ENCODE measurements around the gene DCC.

DCC gene

DNA sequence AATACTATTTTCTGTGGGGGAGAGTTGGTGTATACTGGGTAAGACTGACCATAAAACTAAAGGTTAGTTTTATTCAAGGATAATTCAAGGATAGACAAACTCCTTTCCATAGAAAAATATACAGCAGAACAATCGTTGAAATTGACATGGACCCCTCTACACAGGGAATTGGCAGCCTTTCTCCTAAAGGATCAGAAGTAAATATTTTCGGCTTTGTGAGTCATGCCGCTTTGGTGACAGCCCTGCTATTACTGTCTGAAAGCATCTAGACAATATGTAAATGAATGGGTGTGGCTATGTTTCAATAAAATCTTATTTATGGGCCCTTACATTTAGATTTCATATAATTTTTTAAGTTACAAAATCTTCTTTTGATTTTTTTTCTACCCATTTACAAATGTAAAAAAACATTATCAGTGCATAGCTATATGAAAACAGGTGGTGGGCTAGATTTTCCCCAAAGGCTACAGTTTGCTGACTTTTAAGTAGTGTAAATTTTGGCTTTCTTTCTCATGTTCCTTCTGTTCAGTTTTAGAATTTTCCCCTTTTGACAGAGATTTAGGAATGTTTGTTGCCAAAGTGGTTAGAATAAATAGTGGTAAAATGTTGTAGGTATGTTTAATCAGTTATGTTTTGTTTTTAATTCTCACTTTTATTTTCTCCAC lies 270.6 kb downstream of the DCC start:
- no peak for DNase-seq

DNA sequence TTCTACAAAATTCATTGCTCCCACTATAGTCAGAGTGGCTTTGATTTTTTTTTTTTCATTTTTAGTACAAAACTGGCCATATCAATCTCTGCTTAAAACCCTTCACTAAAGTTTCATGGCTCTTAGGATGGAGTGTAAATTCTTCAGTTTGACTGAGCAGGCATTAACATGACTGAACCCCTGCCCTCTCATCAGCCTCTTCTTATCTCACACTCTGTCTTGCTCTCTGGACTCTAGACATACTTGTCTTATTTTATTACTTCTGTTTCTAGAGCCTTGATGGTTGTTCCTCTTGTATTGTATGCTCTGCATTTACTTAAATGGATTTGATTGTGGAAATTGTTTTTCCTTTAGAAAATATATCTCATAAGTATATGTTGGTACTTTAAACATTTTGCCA lies 272.4 kb downstream of the DCC start:
- no peak for DNase-seq

DNA sequence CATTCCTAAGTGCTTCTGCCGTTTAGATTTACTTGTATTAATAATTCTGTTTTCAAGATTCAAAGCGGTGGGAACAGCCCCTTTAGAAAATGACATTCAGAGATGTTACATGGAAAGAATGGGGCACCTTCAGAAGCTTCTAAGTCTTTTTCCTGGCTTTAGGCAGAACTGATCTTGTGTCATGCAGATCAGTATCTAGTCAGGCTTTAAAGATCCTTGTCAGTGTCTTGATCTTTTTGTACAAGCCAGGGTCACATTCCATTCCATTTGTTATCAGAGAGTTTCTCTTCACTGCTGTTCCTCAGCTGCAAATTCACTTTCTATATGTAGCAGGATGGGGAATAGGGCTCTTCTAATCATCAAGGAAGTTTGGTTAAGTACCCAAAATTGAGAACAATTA lies 275.3 kb downstream of the DCC start:
- DNase-seq = no peak

DNA sequence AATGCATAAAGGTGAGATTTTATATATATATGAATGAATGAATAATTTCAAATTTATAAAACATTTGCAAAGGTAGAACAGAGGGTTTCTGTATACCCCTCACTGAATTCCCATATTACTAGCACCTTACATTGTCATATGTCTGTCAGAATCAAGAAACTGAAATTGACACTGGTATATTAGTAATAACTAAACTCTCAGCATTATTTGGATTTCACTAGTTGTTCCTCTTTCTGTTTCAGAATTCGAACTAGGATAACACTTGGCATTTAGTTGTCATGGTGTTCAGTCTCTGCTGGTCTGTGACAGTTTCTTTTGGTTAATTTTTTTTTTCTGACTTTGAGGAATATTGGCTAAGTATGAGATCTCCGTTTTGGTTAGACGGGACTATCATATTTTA lies 275.9 kb downstream of the DCC start:
- DNase-seq = no peak

DNA sequence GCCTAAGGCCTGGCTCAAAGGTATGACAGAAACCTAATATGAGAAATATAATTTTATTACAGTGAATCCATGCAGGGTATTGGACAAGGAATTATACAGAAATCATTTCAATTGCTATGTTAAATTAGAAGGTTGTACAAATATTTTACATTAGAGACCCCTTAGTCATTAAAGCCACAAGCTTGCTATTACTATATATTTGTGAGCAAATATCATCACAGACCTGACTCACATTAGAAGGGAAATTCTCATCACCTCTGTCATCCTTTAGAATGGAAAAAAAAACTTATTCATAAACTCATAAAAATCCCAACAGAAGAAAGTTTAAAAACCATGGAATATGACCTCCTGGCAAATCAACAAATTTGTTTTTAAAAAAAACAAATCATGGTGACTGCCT lies 277.9 kb downstream of the DCC start:
- DNase-seq = no peak

DNA sequence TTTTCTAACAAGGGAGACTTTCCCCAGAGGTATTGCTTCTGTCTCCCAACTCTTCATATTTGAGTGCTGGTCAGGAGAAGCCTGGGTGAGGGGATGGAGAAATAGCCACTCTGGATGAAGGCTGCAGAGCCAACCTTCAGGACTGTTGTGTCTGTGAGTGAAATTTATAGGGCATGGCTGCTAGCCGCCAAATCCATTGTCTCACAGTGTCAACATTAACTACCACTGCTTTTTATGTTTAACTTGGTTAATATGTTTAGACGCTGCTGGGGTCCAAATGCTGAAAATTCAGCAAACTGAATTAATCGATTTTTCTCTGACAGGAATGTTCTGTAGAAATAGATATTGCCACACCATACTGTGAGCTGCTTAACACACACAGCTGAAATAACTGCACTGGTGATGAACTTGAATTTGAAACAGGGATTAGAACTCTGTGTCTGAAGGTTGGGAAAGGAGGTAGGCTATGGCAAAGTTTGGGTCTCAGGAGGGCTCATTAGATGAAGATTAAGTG lies 281.0 kb downstream of the DCC start:
- no peak for DNase-seq

DNA sequence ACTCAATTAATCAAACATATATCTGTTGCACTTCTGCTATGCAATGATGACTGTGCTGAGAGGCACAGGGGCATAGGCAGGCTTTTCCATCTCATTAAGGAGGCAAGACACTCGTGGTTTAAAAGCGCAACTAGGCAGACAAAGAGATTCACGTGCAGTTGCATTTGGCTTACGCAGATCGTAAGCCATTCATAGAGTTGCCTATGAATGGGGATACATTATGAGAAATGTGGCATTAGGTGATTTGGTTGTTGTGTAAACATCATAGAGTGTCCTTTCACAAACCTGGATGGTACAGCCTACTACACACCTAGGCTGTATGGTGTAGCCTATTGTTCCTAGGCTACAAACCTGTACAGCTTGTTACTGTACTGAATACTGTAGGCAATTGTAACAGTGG lies 284.7 kb downstream of the DCC start:
- DNase-seq = no peak

DNA sequence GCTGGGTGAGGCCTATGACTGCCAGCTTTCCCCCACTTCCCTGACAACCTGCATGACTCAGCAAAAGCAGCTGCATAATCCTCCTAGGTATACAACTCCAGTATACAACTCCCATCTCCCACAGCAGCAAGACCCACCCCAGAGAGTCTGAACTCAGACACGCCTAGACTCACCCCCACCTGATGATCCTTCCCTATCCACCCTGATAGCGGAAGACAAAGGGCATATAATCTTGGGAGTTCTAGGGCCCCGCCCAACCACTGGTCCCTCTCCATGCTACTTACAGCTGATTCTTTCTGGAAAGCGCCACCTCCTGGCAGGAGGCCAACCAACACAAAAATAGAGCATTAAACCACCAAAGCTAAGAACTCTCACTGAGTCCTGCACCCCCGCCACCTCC lies 296.5 kb downstream of the DCC start:
- no peak for DNase-seq

DNA sequence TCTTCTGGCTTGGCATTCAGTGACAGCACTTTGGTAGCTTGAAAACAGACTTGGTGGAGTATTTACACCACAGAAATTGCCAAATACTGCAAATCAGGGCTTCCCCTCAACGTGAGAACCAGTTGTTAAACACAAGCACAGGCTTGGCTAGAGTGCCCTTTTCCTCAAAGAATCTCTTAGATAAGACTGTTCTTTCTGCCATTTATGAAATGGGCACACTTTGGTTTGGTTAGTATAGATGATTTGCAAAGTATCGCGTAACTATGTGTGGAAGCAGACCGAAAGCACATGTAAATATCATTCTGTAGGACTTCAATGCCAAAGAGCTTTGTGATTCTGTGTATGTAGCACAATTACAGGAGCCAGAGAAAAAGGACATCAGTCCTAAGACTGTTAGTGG lies 308.2 kb downstream of the DCC start:
- DNase-seq = no peak

DNA sequence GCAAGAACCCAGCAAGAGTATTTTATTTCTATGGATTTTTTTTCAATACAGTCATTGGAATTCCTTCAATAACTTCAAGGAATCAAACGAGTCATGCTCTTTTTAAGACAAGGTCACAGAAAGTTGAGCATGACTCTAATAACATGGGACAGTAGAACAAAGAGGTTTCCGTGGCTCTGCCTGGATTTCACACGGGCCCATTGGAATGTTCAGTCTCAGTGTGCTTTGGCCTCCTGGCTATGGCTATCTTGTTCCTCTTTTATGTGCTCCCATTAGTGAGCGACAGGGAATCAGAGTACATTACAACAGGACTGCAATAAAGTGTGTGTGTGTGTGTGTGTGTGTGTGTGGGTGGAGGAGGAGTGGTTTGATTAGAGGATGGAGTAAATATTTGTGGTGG lies 312.4 kb downstream of the DCC start:
- DNase-seq = no peak

DNA sequence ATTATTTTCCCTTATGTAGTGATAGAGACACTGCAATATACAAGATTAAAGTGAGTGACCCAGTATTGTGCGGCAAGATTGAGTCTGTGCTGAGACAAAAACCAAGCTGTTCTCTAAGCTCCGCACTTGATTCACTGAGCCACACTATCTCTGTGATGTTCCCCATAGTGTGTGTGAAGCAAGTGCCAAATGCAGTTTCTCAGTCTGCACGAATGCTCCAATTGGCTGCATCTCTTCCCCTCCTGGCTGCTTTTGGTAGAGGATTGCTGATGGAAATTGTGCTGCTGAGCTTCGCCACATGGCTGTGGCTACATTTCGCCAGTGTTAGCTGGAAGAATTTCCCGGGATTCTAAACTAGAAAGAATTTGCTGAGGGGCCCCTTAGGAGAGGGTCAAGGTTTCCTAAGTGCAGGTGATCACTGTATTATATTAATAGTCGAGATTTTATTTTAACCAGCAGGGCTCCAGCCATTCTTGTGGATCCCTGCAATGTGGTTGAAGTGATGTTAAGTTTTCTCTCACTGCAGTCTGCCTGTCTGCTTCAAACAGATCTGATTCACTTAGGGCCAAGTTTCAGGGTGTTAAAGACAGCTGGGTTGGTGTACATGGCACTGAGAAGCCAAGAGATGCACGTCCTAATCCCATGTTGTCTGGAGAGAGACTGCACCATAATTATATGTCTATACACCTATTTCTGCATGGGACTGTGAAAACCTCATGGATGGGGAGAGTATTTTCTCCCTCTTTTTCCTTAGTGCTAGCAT lies 317.2 kb downstream of the DCC start:
- no peak for DNase-seq

DNA sequence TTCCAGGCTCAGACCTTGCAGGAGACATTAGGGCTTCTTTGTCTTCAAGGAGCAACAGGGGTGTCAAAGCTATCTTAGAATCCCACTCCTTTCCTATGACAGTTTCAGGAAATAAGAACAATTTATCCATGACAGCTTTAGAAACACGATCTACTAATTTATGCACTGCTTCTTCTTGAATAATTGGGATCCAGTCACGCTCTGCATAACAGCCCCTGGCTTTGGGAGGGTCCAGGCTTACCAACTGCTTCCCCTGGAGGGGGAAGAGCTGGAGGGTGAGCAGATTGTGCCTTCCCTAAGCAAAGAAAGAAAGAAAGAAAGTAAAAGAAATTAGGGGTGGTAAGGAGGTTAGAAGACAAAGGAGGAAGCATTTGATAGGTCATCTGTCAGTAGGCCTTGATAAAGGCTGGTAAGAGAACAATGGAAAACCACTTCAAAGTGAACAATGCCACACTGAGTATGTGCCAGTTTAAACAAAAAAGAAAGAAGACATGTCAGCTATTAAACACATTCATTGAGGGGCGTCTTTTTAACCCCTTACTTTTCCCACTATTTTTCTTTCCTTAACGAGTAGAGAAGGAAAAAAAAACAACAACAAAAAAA lies 327.6 kb downstream of the DCC start:
- no peak for DNase-seq

DNA sequence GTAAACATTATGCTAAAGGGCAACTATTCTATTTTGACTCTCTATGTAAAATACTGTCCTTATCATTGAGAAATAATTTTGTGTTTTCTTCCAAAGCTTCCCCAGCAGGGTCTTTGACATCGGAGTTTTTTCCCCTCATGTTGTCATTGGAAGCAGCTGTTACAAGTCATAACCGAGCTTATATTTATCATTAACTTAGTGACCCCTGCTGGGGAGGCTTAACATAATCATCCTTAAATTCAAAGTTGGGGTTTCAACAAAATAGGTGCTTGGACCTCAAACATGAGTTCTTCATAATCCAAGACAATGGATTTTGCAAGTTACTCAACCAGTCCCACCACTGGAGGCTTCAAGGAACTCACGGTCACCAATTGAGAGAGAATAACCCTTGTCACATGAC lies 330.9 kb downstream of the DCC start:
- no peak for DNase-seq

DNA sequence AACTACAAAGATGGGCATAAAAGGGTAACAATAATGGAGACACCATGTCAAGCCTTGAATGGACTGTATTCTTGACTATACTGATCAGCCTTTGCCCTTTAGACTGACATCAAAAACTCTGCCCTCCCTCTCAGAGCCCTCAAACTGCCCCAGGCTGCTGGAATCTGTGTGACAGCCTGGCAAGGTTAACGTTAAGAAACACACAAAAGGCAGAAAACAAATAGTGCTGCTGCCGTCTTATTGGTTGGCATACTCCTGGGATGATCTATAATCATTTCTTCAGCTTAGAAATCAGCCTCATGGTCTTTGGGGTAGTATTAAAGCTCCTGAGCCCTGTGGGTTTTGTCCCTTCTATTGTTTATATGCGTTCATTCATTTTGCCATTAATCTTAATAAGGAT lies 338.0 kb downstream of the DCC start:
- DNase-seq = no peak

DNA sequence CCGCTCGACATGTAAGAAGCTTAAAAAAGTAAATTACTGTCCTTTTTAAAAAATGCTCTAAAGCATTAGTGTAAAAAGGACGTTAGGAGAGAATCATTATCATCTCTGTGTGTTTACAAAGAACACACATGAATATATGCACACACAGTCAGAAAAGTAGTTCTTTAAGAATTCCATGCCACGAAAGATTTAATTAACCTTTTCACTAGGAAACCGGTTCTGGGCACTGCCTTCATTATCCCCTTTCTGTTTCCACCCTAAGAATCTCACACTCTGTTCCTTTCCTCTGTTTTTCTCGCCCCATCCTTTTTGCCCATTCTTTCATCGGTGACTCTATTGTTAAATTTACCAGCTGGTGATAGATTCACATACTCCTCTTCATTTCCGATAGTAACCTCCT lies 338.6 kb downstream of the DCC start:
- no peak for DNase-seq

DNA sequence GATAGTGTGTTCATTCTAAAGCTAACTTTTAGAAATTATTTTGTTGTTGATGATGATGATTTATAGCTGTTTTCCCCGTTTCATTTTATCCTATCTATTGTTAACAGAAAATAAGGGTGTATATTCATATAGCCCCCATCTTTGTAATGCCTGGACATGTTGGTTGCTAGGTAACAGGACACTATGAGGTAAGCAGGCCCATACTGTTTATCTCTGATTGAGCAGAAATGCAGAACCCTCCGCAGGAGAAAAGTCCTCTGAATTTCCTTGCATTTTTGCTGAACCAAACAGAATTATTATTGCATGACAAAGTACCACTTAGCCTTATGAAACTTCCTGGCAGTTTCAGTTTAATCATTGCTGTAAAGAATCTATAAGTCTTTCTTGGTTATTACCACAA lies 339.4 kb downstream of the DCC start:
- DNase-seq = no peak

DNA sequence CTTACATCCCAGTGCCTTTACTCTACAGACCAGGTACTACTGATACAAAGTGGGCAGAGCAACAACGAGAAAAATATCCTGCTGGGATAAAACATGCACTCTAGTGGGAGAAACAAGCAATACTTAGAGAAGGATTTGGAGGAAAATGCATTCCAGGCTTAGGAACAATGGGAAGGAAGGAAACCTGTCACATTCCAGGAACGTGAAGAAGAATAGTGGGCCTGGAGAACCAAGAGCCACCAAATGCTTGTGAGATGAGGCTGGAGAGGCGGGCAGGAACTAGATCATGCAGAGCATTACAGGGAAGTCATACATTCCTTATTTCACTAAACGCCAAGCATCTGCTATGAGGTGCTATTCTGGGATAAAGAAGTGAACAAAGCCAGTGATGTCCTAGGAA lies 342.3 kb downstream of the DCC start:
- DNase-seq = no peak

DNA sequence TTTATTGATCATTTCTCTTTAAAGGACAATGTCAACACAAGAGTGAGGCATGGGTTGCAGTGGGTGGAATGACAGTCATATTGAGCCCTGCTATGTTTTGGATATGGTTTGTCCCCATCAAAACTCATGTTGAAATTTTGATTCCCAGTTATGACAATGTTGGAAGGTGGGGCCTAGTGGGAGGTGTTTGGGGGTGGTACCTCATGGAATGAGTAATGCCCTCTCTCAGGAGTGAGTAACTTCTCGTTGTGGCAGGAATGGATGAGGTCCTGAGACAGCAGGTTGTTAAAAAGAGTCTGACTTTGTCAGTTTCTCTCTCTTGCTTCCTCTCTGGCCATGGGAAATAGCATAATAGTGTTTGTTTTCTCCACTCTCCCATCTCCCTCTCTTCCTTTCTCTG lies 345.3 kb downstream of the DCC start:
- DNase-seq = no peak

DNA sequence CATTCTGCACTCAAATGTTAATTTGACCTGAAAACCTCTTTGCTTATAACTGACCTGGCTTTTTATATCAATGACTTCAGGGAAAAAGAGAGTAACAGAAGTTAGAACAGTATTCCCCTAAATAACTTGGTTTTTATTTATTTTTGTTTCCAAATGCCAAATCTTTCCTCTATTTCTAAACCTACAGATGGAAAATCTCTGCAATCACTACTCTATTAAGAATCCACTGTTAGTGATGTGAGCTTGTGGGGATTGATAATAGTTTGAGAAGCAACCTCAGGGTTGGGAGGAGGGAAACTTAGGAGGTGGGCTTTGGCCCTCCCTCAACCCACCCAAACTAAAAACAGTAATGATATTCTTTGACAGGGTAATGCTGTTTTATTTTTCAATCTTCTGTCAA lies 351.8 kb downstream of the DCC start:
- DNase-seq = no peak

DNA sequence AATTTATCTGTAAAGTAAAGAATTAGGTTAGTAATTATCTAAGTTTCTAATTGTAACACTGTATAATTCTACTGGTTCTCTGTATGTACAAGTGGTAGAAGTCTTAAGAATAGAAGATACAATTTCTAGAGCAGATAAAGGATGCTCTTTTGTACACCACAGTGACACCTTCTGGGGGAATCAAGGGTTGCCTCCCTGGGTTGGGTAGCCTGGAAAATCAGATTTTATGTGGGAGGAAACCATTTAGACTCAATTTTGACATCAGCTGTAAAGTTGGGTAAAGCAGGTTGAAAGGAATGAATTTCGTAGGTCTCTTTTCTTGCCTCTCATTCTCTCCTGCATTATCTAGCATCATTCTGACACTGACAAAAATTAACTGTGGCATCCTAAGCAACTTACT lies 354.8 kb downstream of the DCC start:
- DNase-seq = no peak

DNA sequence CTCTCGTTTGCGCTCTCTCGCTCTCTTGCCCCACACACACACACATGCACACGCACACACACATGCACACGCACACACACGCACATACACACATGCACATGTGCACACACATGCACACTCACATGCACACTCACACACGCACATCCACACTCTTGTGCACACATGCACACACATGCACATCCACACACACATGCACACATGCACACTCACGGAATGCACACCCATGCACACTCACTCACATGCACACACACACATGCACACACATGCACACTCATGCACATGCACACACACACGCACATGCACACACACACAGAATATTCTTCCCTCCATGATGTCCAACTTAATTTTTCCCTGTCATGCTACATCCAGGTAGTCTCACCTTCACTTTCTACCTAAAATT lies 360.1 kb downstream of the DCC start:
- DNase-seq = no peak

DNA sequence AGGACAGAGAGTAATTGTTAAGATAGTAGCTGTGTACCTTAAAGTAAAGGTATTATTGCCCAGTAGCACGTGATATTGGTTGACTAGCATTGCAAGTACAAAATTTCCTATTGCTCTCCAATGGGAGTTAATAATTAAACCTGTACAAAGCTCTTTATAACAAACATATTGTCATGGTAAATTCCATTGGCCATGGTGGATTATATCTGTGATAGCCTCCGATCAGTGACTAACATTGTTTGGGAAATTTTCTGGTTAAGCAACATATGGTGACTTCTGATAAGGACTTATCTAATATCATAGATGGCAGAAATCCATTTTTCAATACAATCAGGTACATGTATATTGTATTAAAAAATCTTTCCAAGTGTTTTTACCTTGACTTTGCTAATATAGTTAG lies 360.8 kb downstream of the DCC start:
- no peak for DNase-seq

DNA sequence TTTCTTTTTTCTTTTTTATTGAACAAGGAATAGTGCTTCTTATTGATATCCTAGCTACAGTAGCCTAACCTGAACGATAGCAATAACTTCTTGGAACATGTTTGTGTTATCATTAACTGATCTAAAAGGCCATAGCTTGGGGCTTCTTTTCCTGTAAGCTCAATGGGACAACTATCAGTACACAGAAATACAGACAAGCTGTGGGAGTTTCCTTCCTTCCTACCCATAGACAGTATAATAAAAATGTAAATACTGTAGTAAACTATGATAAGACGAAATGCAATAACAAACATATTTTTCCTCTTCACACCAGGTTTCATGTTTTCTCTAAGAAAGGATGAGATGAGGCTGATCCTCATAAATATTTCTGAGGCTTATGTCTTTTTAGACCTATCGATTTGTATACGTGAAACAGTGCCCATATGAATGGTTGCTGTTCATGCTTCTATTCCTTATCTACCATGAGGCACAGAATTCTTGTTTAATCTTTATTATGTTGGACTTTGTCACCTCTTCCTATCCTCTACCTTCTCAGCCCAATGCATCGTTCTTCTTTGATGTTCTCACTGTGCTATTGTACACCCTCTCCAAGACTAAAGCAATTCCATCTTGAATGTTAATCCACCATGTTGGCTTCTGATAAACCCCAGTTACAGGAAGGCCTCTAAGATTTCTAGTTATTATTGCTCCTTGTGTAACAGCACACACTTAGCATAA lies 361.4 kb downstream of the DCC start:
- no peak for DNase-seq

DNA sequence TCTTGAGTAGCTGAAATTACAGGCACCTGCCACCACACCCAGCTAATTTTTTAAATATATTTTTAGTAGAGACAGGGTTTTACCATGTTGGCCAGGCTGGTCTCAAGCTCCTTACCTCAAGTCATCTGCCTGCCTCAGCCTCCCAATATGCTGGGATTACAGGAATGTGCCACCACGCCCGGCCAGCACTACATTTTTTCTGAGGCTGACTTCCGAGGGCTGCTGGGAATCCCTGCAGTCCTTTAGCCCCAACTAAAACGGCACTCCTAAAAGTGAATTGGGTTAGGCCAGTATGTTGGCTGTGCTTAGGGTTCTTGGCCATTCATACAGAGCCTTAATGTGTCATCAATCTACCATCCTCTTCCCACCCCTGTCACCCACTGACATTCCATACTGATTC lies 375.4 kb downstream of the DCC start:
- no peak for DNase-seq

Data from CD4-positive, alpha-beta T cell treated with Interferon gamma for 1 hour (primary cell).